ENCODE results near the gene PCDH9. TPM values are rescaled to one million over a fixed set of nuclear protein-coding genes. Genes with fewer than 3 reads are reported as not detected.

PCDH9 gene
- total and polyA plus RNA-seq, 2 of the 13 experiments (the other 11 are each of a cell fraction or from before 2014, with no cell fraction given) = 0.09 TPM; not detected in 1

DNA sequence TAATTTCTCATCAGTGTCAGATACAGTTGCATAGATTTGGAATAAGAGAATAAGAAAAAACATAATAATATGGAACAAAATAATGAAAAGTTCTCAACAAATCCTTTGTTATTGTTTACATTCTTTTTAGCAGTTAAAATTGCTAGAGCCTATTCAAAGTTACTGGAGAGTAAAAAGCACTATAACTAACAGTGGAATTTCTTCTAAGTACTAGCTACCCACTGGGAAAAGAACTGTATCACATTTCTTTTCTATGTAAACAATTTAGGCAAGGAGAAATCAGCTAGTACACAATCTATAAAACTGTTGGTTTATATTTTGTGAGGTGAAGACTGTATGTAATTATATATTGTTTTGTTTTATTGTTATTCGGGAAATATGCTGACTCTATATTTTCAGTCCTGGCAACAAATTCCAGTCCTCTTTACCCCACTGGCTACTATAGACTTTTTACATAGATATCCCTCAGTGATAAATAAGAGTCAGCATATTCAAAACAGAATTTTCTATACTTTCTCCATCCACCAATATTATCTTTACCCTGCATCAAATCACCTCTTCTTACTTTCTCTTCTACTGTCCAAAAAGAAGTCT lies 222.0 kb downstream of the PCDH9 start:
- 2% methylated on average over 1 of the region's 1 CpG for WGBS (ENCODE audit: low lambda C conversion rate)
- Histone ChIP-seq H3K27me3 (ENCODE audit: control insufficient read depth in 1 of 2, insufficient read depth in 2 of 2, low read length in 2 of 2) (no peaks in the 10 kb centered on the region), H3K9ac (ENCODE audit: insufficient read depth, low read depth, low read length) (no peak overlapping the region), H4K20me1 (ENCODE audit: insufficient read depth, low read length) (no peaks in the 10 kb centered on the region), H3K79me2 (ENCODE audit: insufficient read depth, low read length) (no peaks in the 10 kb centered on the region), H3K36me3 (replicated peaks in 1 of 2; ENCODE audit: control insufficient read depth in 1 of 2, insufficient read depth in 2 of 2, low read length in 2 of 2) (no peaks in the 10 kb centered on the region), H3K4me2 (ENCODE audit: low read depth, low read length) (no peak overlapping the region), H3K27ac (ENCODE audit: extremely low read length, insufficient read depth, low read length) (no peak overlapping the region), H3K4me3 (replicated peaks in 1 of 3; ENCODE audit: insufficient read depth in 1 of 3, low read depth in 2 of 3, low read length in 3 of 3) (no peak overlapping the region), H3K9me3 (ENCODE audit: low read length) (no peaks in the 10 kb centered on the region), H3K4me1 (ENCODE audit: insufficient read depth, low read length) (no peaks in the 10 kb centered on the region), H2AFZ (ENCODE audit: low read length) (no peak overlapping the region)
- ChIA-PET POLR2A (no interaction called here), CTCF (ENCODE audit: low intra/inter-chr PET ratio, low total read pairs) (no interaction called here)
- ATAC-seq (no peak), FAIRE-seq (no peak), DNase-seq (ENCODE audit: low spot score) (no peak)
- intact Hi-C loops (cut with micrococcal nuclease; ENCODE audit: unreplicated experiment) (no loop called here), in situ Hi-C loops (cut with HindIII; ENCODE audit: extremely low pct_ligation_motif_present, low pct_unique_long_range_greater_than_20kb) (no loop called here)
- BruUV-seq (replicated peaks) = no TSS peak
- TF ChIP-seq MAFF (IDR thresholded peaks at IDR 0.05; ENCODE audit: low read depth, low read length) (peak; percentile 69), IRX3 (CRISPR knock-in tag; IDR thresholded peaks at IDR 0.05; ENCODE audit: borderline replicate concordance, low read depth) (no peak), RFXANK (CRISPR knock-in tag; IDR thresholded peaks at IDR 0.05) (no peak), SRF (IDR thresholded peaks at IDR 0.05; ENCODE audit: low read depth, low read length) (no peak), ZNF549 (CRISPR knock-in tag; IDR thresholded peaks at IDR 0.05) (no peak), MAFK (conservative IDR thresholded peaks at IDR 0.05 in 1 of 2, IDR thresholded peaks at IDR 0.05 in 1 of 2; ENCODE audit: low read length in 2 of 2) (peak; percentile 65 to 80; a peak in 3 of 4 replicates), SP140L (CRISPR knock-in tag; IDR thresholded peaks at IDR 0.05; ENCODE audit: borderline replicate concordance) (no peak), ZNF24 (IDR thresholded peaks at IDR 0.05) (no peak), DZIP1 (CRISPR knock-in tag; IDR thresholded peaks at IDR 0.05) (no peak), FOXA3 (CRISPR knock-in tag; IDR thresholded peaks at IDR 0.05) (no peak), MXD3 (CRISPR knock-in tag; IDR thresholded peaks at IDR 0.05) (no peak)
- TF ChIP-seq, protein P1, sequence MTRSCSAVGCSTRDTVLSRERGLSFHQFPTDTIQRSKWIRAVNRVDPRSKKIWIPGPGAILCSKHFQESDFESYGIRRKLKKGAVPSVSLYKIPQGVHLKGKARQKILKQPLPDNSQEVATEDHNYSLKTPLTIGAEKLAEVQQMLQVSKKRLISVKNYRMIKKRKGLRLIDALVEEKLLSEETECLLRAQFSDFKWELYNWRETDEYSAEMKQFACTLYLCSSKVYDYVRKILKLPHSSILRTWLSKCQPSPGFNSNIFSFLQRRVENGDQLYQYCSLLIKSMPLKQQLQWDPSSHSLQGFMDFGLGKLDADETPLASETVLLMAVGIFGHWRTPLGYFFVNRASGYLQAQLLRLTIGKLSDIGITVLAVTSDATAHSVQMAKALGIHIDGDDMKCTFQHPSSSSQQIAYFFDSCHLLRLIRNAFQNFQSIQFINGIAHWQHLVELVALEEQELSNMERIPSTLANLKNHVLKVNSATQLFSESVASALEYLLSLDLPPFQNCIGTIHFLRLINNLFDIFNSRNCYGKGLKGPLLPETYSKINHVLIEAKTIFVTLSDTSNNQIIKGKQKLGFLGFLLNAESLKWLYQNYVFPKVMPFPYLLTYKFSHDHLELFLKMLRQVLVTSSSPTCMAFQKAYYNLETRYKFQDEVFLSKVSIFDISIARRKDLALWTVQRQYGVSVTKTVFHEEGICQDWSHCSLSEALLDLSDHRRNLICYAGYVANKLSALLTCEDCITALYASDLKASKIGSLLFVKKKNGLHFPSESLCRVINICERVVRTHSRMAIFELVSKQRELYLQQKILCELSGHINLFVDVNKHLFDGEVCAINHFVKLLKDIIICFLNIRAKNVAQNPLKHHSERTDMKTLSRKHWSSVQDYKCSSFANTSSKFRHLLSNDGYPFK (CRISPR knock-in tag; IDR thresholded peaks at IDR 0.05; ENCODE audit: borderline replicate concordance) = no peak
